Thyroid gland (tissue), 4 donors: ENCODE results near the gene EMC7.

Experiments
- CTCF ChIP-seq, 6 experiments: fragments of 200-600 bp in 3 of 6; fragments of 450-650 bp in 3 of 6; sonication (generic) in 3 of 6; IDR thresholded peaks; one replicate each; pipeline ENCODE4 v1.5.1; 2016 to 2019; ENCODE audit warnings: antibody characterized with exemption in 6 of 6, mild to moderate bottlenecking in 2 of 6, inconsistent platforms in 1 of 6, moderate library complexity in 1 of 6
- POLR2A ChIP-seq, 2 donors: fragments of 450-650 bp; IDR thresholded peaks; one replicate each; pipeline ENCODE4 v1.6.1; 2017; ENCODE audit warnings: antibody characterized with exemption in 2 of 2, mild to moderate bottlenecking in 2 of 2, moderate library complexity in 1 of 2

GRCh38 chr15:34055868-34056595, 45.6 kb downstream of the EMC7 start:
- TF ChIP-seq CTCF (IDR thresholded peaks at IDR 0.05) (no peak), POLR2A (IDR thresholded peaks at IDR 0.05) (no peak)
